ENCODE measurements around the gene CELA2A. TPM values are rescaled to one million over a fixed set of nuclear protein-coding genes. Genes with fewer than 3 reads are reported as not detected.
"Not testable (repeated sequence)": the region's sequence is repeated elsewhere in the genome, so short reads cannot be mapped to it uniquely, and the experiment has no call there.

Gene CELA2A
- total and polyA plus RNA-seq, 2 of the 13 experiments (the other 11 are each of a cell fraction or from before 2014, with no cell fraction given): not detected

DNA sequence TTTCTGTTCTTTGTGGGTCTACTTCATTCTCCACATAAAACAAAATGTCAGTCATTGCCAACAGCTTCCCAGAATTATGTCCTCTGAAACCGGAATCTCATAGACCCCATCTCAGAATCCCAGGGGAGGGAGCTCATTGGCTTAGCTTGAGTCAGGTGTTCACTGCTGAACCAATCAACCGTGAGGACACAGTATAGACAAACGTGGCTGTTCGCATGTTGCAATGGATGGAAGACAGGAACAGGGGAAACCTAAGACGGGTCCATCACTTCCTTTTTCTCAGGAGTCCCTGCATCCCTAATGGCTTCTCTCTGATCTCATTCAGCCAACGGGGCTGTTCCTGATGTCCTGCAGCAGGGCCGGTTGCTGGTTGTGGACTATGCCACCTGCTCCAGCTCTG, 9.1 kb downstream of the CELA2A start:
- Histone ChIP-seq H3K4me3 (replicated peaks in 1 of 3; ENCODE audit: insufficient read depth in 1 of 3, low read depth in 2 of 3, low read length in 3 of 3) (no peak overlapping the region), H4K20me1 (ENCODE audit: insufficient read depth, low read length) (no peaks in the 10 kb centered on the region), H3K36me3 (replicated peaks in 1 of 2; ENCODE audit: control insufficient read depth in 1 of 2, insufficient read depth in 2 of 2, low read length in 2 of 2) (no peaks in the 10 kb centered on the region), H3K4me2 (ENCODE audit: low read depth, low read length) (no peak overlapping the region), H3K9me3 (ENCODE audit: low read length) (no peaks in the 10 kb centered on the region), H2AFZ (ENCODE audit: low read length) (no peak overlapping the region), H3K27ac (ENCODE audit: extremely low read length, insufficient read depth, low read length) (no peak overlapping the region), H3K9ac (ENCODE audit: insufficient read depth, low read depth, low read length) (no peak overlapping the region), H3K27me3 (ENCODE audit: control insufficient read depth in 1 of 2, insufficient read depth in 2 of 2, low read length in 2 of 2) (peaks cover 0 to 5% of the 10 kb centered on the region in 2 experiments; a peak in 2 of 5 replicates), H3K79me2 (ENCODE audit: insufficient read depth, low read length) (no peaks in the 10 kb centered on the region), H3K4me1 (ENCODE audit: insufficient read depth, low read length) (peaks cover 21% of the 10 kb centered on the region)
- FAIRE-seq (no peak), DNase-seq (ENCODE audit: low spot score) (no peak), ATAC-seq (no peak)
- CTCF ChIA-PET (ENCODE audit: low intra/inter-chr PET ratio, low total read pairs): no interaction called here
- 54% methylated on average over 5 of the region's 7 CpGs for WGBS (ENCODE audit: low lambda C conversion rate)
- BruUV-seq (replicated peaks): no TSS peak
- in situ Hi-C loops (cut with HindIII; ENCODE audit: extremely low pct_ligation_motif_present, low pct_unique_long_range_greater_than_20kb): no loop called here
- intact Hi-C loops (cut with micrococcal nuclease; ENCODE audit: unreplicated experiment): no loop called here
- TF ChIP-seq NFYC (CRISPR knock-in tag; IDR thresholded peaks at IDR 0.05) (0 out of 2 replicates have a peak, but pooled peaks have one; percentile 21), KLF15 (CRISPR knock-in tag; IDR thresholded peaks at IDR 0.05; ENCODE audit: borderline replicate concordance) (no peak)
- POLR2A ChIA-PET: no interaction called here

DNA sequence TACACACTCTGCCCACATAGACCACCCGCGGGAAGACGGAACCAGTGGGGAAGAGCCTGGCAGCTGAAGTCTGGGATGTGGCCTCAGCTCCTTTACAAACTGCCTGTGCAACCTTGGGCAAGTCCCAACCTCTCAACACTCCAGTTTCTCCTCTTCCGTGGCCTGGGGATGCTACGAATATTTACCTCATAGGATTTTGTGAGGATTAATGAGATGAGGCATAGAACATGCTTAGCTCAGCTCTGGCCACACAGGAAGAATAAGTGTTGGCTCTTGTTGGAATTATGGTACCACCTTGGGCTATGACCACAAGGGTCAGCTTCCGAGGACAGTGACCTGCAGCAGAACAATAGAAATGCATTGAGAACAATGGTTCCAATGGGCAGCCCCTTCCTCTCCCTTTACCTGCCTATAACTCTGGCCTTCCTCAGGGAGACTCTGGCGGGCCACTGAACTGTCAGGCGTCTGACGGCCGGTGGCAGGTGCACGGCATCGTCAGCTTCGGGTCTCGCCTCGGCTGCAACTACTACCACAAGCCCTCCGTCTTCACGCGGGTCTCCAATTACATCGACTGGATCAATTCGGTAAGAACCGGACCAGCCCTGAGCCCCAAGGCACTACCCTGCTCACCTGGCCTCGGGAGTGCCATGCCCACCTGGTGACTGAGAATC, 10.6 kb downstream of the CELA2A start:
- POLR2A ChIA-PET; H3K4me3 ChIP-seq (replicated peaks in 1 of 3; ENCODE audit: insufficient read depth in 1 of 3, low read depth in 2 of 3, low read length in 3 of 3); H3K27ac ChIP-seq (ENCODE audit: extremely low read length, insufficient read depth, low read length); H3K79me2 ChIP-seq (ENCODE audit: insufficient read depth, low read length); H3K4me2 ChIP-seq (ENCODE audit: low read depth, low read length); ATAC-seq; BruUV-seq (replicated peaks); in situ Hi-C loops (cut with HindIII; ENCODE audit: extremely low pct_ligation_motif_present, low pct_unique_long_range_greater_than_20kb); H3K9ac ChIP-seq (ENCODE audit: insufficient read depth, low read depth, low read length); CTCF ChIA-PET (ENCODE audit: low intra/inter-chr PET ratio, low total read pairs); H3K27me3 ChIP-seq (ENCODE audit: control insufficient read depth in 1 of 2, insufficient read depth in 2 of 2, low read length in 2 of 2); H3K9me3 ChIP-seq (ENCODE audit: low read length); H2AFZ ChIP-seq (ENCODE audit: low read length); H4K20me1 ChIP-seq (ENCODE audit: insufficient read depth, low read length); H3K36me3 ChIP-seq (replicated peaks in 1 of 2; ENCODE audit: control insufficient read depth in 1 of 2, insufficient read depth in 2 of 2, low read length in 2 of 2); DNase-seq (ENCODE audit: low spot score); FAIRE-seq; intact Hi-C loops (cut with micrococcal nuclease; ENCODE audit: unreplicated experiment): not testable (repeated sequence)
- 85% methylated on average over 21 of the region's 22 CpGs for WGBS (ENCODE audit: low lambda C conversion rate)
- peaks cover 21% of the 10 kb centered on the region for H3K4me1 ChIP-seq (ENCODE audit: insufficient read depth, low read length)

All from HepG2 (cell line).